GM12878 (cell line): ENCODE measurements around the gene HLA-DMA. TPM values are rescaled to one million over a fixed set of nuclear protein-coding genes. Genes with fewer than 3 reads are reported as not detected.
A peak's percentile ranks its signal among the peaks of the same experiment; 100 is the strongest.

Experiments
- BMI1 ChIP-seq: fragments of 450-650 bp; IDR thresholded peaks from 2 replicates; pipeline ENCODE4 v1.6.1; 2016; ENCODE audit warnings: mild to moderate bottlenecking, moderate library complexity, borderline replicate concordance
- CEBPB ChIP-seq, 2 experiments: fragments of 150-350 bp in 1 of 2; IDR thresholded peaks; 2 replicates each; pipeline ENCODE4 v1.6.1; 2012 to 2014; ENCODE audit warnings: low read depth in 2 of 2, low read length in 2 of 2, borderline replicate concordance in 1 of 2, inconsistent platforms in 1 of 2
- CHD4 ChIP-seq: fragments of 200-600 bp; sonication (generic); IDR thresholded peaks from 2 replicates; pipeline ENCODE4 v1.6.1; 2016; ENCODE audit warnings: mild to moderate bottlenecking
- EZH2 ChIP-seq: IDR thresholded peaks from 2 replicates; pipeline ENCODE4 v1.6.1; 2012; ENCODE audit warnings: low read depth, mild to moderate bottlenecking, control low read depth, inconsistent platforms, low read length, borderline replicate concordance; ENCODE audit not compliant: control insufficient read depth
- HCFC1 ChIP-seq: fragments of 150-350 bp; IDR thresholded peaks from 2 replicates; pipeline ENCODE4 v1.6.1; 2014; ENCODE audit warnings: low read length
- KDM1A ChIP-seq: fragments of 200-600 bp; sonication (generic); IDR thresholded peaks from 2 replicates; pipeline ENCODE4 v1.6.1; 2016; ENCODE audit warnings: borderline replicate concordance
- MEF2B ChIP-seq: fragments of 450-650 bp; IDR thresholded peaks from 2 replicates; pipeline ENCODE4 v1.6.1; 2018; ENCODE audit warnings: mild to moderate bottlenecking, moderate library complexity; ENCODE audit not compliant: partially characterized antibody, poor library complexity, severe bottlenecking
- MYC ChIP-seq: IDR thresholded peaks from 2 replicates; pipeline ENCODE4 v1.6.1; 2011; ENCODE audit warnings: mild to moderate bottlenecking, low read length, moderate library complexity, inconsistent platforms; ENCODE audit not compliant: insufficient read depth, insufficient replicate concordance, insufficient read length, severe bottlenecking
- NBN ChIP-seq: fragments of 450-650 bp; IDR thresholded peaks from 2 replicates; pipeline ENCODE4 v1.6.1; 2016
- NFXL1 ChIP-seq: fragments of 450-650 bp; IDR thresholded peaks from 2 replicates; pipeline ENCODE4 v1.6.1; 2017; ENCODE audit warnings: antibody characterized with exemption, mild to moderate bottlenecking, borderline replicate concordance
- NFYA ChIP-seq: IDR thresholded peaks from 2 replicates; pipeline ENCODE4 v1.6.1; 2011; ENCODE audit warnings: low read depth, mild to moderate bottlenecking, low read length, improper control_type of control experiment, borderline replicate concordance
- NFYB ChIP-seq: IDR thresholded peaks from 2 replicates; pipeline ENCODE4 v1.6.1; 2011; ENCODE audit warnings: low read depth, mild to moderate bottlenecking, low read length, improper control_type of control experiment, moderate library complexity; ENCODE audit not compliant: insufficient read depth
- RCOR1 ChIP-seq: conservative IDR thresholded peaks from 2 replicates; pipeline ENCODE4 v1.6.1; 2012; ENCODE audit warnings: low read depth, low read length, improper control_type of control experiment
- RFX5 ChIP-seq: IDR thresholded peaks from 2 replicates; pipeline ENCODE4 v1.6.1; 2011; ENCODE audit warnings: low read depth, low read length, improper control_type of control experiment
- SREBF2 ChIP-seq: IDR thresholded peaks from 2 replicates; pipeline ENCODE4 v1.6.1; 2012; ENCODE audit warnings: mild to moderate bottlenecking, low read length
- STAT1 ChIP-seq: fragments of 450-650 bp; conservative IDR thresholded peaks from 2 replicates; pipeline ENCODE4 v1.6.1; 2014; ENCODE audit warnings: antibody characterized with exemption, mild to moderate bottlenecking
- TCF12 ChIP-seq: IDR thresholded peaks from 2 replicates; pipeline ENCODE4 v1.6.1; 2011; ENCODE audit warnings: low read depth, mild to moderate bottlenecking, low read length
- ZNF207 ChIP-seq: fragments of 450-650 bp; IDR thresholded peaks from 2 replicates; pipeline ENCODE4 v1.6.1; 2014; ENCODE audit warnings: antibody characterized with exemption, mild to moderate bottlenecking, borderline replicate concordance
- ZZZ3 ChIP-seq: IDR thresholded peaks from 2 replicates; pipeline ENCODE4 v1.6.1; 2011; ENCODE audit warnings: low read depth; ENCODE audit not compliant: control insufficient read depth, insufficient read length
- polyA plus RNA-seq, 11 experiments: library from polyadenylated mRNA; depleted of rRNA in 4 of 11; unstranded in 6 of 11; stranded (reverse) in 5 of 11; fragments of >200 nt; fragmentation: Nextera tagmentation in 4 of 11; fragmentation: Illumina TruSeq in 1 of 11; extraction: Ambion mirVana in 4 of 11; extraction: Trizol in 1 of 11; gene quantifications; 1 replicate in 1 of 11; 2 replicates in 10 of 11; pipeline versions ENCODE4 v1.2.1 to v1.2.3, GENCODE V29; 2011 to 2016; ENCODE audit warnings: inconsistent platforms in 2 of 11, missing spikeins in 2 of 11, low read depth in 1 of 11
- total RNA-seq, 4 experiments: library from RNA; depleted of rRNA in 3 of 4; stranded (reverse); fragments of >200 nt in 3 of 4; fragmentation: Illumina TruSeq in 1 of 4; extraction: Trizol in 1 of 4; gene quantifications; 2 replicates each; pipeline versions ENCODE4 v1.2.1 to v1.2.3, GENCODE V29; 2013 to 2021
- TF ChIP-seq, protein P1 (sequence below): IDR thresholded peaks from 2 replicates; pipeline ENCODE4 v1.6.1; 2011; ENCODE audit warnings: borderline replicate concordance, low read depth, mild to moderate bottlenecking, moderate library complexity, mixed read lengths, low read length; ENCODE audit not compliant: insufficient read depth; ENCODE audit errors: extremely low read length
- TF ChIP-seq, protein P2 (sequence below): IDR thresholded peaks from 2 replicates; pipeline ENCODE4 v1.6.1; 2012; ENCODE audit warnings: mild to moderate bottlenecking, low read depth, low read length
- TF ChIP-seq, protein P3 (sequence below): IDR thresholded peaks from 2 replicates; pipeline ENCODE4 v1.6.1; 2012; ENCODE audit warnings: low read length, inconsistent platforms

Gene HLA-DMA
- total and polyA plus RNA-seq, 10 of the 15 experiments (the other 5 are each of a cell fraction or from before 2014, with no cell fraction given) = 177 to 552 (median 309) TPM

- TF ChIP-seq NFXL1 (no peak), RCOR1 (no peak), KDM1A (no peak), NBN (no peak), SREBF2 (no peak), RFX5 (no peak), NFYA (no peak), MYC (no peak), CHD4 (no peak), BMI1 (0 out of 2 replicates have a peak, but pooled peaks have one; percentile 10), ZZZ3 (no peak), MEF2B (no peak), HCFC1 (no peak), ZNF207 (no peak), NFYB (no peak), TCF12 (no peak), CEBPB (IDR thresholded peaks at IDR 0.05; ENCODE audit: borderline replicate concordance in 1 of 2, low read depth in 2 of 2, low read length in 2 of 2) (no peak), EZH2 (no peak), STAT1 (no peak)
- TF ChIP-seq, protein P1, sequence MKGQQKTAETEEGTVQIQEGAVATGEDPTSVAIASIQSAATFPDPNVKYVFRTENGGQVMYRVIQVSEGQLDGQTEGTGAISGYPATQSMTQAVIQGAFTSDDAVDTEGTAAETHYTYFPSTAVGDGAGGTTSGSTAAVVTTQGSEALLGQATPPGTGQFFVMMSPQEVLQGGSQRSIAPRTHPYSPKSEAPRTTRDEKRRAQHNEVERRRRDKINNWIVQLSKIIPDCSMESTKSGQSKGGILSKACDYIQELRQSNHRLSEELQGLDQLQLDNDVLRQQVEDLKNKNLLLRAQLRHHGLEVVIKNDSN = no peak
- TF ChIP-seq, protein P2, sequence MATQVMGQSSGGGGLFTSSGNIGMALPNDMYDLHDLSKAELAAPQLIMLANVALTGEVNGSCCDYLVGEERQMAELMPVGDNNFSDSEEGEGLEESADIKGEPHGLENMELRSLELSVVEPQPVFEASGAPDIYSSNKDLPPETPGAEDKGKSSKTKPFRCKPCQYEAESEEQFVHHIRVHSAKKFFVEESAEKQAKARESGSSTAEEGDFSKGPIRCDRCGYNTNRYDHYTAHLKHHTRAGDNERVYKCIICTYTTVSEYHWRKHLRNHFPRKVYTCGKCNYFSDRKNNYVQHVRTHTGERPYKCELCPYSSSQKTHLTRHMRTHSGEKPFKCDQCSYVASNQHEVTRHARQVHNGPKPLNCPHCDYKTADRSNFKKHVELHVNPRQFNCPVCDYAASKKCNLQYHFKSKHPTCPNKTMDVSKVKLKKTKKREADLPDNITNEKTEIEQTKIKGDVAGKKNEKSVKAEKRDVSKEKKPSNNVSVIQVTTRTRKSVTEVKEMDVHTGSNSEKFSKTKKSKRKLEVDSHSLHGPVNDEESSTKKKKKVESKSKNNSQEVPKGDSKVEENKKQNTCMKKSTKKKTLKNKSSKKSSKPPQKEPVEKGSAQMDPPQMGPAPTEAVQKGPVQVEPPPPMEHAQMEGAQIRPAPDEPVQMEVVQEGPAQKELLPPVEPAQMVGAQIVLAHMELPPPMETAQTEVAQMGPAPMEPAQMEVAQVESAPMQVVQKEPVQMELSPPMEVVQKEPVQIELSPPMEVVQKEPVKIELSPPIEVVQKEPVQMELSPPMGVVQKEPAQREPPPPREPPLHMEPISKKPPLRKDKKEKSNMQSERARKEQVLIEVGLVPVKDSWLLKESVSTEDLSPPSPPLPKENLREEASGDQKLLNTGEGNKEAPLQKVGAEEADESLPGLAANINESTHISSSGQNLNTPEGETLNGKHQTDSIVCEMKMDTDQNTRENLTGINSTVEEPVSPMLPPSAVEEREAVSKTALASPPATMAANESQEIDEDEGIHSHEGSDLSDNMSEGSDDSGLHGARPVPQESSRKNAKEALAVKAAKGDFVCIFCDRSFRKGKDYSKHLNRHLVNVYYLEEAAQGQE = no peak
- TF ChIP-seq, protein P3, sequence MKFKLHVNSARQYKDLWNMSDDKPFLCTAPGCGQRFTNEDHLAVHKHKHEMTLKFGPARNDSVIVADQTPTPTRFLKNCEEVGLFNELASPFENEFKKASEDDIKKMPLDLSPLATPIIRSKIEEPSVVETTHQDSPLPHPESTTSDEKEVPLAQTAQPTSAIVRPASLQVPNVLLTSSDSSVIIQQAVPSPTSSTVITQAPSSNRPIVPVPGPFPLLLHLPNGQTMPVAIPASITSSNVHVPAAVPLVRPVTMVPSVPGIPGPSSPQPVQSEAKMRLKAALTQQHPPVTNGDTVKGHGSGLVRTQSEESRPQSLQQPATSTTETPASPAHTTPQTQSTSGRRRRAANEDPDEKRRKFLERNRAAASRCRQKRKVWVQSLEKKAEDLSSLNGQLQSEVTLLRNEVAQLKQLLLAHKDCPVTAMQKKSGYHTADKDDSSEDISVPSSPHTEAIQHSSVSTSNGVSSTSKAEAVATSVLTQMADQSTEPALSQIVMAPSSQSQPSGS = peak; percentile 56
Observed at GRCh38 chr6:32947552-32948465, 5.1 kb downstream of the HLA-DMA start (continued).
